ENCODE measurements around the gene LRFN2. TPM values are rescaled to one million over a fixed set of nuclear protein-coding genes. Genes with fewer than 3 reads are reported as not detected.

Gene LRFN2
- total RNA-seq, 1 donor from 2014 or later: 20.6 TPM

DNA sequence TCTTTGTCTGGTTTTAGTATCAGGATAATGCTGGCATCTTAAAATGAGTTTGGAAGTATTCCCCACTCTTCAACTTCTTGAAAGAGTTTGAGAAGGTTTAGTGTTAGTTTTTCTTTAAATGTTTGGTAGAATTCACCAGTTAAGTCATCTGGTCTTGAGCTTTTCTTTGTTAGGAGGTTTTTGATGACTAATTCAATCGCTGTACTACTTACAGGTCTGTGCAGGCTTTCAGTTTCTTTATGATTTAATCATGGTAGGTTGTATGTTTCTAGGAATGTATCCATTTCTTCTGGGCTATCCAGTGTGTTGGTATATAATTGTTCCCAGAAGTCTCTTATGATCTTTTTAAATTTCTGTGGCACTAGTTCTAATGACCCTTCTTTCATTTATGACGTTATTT is 215.5 kb downstream of the LRFN2 start:
- no peak for DNase-seq

- no peak for DNase-seq
These were observed 216.1 kb downstream of the LRFN2 start for GRCh38 chr6:40371095-40371494.

DNA sequence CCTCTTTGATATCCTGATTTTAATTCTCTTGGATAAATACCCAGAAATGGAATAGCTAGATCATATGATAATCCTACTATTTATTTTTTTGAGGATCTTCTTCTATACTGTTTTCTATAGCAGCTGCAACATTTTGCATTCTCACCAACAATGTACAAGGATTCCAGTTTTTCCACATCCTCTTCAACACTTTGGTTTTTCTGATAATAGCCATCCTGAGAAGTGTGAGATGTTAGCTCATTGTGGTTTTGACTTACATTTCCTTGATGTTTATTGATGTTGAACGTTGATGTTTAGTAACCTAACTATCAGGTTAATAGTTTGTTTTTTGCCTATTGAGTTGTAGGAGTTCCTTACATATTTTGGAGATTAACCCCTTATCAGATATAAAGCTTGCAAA is 217.3 kb downstream of the LRFN2 start:
- DNase-seq: no peak

DNA sequence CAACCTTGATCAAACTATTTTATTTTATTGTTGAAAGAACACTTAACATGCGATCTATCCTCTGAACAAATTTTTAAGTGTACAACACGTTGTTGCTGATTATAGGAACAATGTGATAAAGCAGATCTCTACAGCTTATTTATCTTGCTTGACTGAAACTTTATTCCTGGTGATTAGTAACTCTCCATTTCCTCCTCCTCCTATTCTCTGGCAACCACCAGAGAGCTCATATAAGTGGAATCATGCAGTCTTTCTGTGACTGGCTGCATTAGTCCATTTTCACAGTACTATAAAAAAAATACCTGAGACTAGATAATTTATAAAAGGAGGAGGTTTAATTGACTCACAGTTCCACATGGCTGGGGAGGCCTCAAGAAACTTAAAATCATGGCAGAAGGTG is 218.1 kb downstream of the LRFN2 start:
- no peak for DNase-seq

DNA sequence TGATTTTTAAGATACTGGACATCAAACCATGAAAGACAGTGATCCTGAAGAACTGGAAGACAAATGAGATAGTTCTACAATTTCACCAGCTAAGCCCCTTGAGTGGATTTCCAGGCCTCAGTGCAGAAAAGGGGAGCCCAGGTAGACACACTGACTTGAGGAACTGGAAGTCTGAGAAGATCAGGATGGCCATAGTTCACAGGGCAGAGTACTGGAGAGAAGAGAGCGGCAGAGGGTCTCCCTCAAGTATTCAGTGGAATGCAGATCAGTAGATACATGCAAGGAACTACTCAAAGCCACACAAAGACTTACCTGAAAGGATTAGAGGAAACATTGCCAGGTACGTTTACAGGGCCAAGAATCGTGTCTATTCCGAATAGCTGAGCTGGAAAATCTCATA is 224.3 kb downstream of the LRFN2 start:
- no peak for DNase-seq

DNA sequence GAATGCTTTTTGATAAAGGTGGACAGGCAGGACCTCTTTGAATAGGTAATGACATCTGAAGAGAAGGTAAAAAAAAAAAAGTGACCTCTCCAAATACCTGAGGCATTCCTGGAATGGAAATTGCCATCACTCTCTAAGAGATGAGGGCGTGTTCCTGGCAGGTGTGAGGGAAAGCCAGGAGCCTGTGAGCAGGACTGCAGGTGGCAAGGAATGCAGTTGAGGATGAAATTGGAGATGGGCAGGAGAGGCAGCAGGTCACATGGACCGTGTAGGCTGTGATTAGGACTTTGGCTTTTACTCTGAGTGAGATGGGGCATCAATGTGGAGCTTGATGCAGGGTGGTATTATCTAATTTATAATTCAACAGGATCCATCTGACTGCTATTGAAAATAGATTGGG is 227.4 kb downstream of the LRFN2 start:
- DNase-seq: no peak

DNA sequence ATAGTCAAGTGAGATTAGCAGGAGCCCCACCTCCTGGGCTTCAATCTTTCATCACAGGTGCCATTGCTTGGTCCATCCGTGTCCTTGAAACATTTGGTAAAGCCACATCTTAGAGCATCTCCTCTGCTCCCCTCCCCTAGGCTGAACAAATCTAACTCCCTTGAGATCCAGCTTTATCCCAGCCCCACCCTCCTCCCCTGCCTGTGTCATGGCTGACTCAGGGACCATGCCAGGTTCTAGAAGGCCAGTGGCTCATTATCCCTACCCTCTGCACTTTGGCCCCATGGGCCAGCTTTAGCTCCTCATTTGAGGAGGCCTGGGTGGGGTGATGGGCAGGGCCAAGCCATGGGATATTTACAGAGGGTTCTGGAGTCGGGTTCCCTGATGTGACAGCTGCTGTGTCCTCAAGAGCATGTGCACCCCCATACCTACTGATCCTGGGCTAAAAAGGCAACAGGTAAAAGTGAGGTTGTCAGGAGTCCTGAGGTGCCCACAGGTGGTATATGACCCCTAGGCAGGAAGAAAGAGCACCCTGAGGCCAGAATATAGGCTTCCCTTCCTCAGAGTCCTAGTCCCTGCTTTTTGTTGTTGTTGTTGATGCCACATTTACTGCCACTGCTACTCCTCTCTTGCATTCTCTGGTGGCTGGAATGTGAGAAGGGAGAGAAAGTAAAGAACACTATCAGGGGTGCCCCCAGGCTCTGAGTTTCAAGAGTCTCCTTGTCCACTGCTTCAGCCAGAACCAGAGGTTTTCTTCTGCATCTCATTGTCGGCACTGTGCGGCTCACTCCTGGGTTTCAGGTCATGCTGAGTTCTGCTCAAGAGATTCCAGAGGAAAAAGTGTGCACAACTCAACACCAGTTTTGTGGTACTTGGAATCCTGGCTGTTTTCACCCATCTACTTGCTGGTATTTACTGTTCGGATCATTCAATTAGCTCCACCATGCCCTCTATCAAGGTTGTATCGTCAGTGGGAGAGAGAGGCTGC is 228.4 kb downstream of the LRFN2 start:
- DNase-seq: no peak

DNA sequence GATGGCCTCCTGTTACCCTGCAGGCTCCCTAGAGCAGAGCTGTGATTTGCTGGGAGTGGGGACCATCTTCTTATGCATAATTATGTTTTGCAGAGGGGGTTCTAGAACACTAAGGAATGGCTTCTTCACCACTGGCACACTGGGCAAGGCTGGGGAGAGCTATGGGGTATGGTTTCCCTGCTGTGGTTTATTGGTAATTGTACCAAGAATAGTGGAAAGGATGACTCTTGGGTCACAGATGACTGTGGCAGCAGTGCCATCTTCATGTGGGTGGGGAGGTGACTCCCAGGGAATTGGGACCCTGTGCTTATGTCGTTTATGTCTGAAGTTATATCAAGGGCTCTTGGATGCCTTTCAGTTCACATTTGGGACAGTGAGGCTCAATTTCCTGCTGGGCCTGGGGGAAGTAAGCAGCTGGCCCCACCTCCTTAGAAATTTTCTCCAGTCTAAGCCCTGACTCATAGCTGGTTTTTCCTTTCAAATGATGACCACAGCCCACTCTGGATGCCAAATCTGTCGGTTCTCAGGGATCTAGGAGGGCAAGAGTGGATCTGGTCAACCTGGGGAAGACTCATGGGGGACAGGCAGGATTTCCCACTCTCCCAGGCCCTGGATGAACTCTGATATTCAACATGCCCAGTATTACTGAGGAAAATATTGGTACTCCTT is 230.8 kb downstream of the LRFN2 start:
- DNase-seq: no peak

DNA sequence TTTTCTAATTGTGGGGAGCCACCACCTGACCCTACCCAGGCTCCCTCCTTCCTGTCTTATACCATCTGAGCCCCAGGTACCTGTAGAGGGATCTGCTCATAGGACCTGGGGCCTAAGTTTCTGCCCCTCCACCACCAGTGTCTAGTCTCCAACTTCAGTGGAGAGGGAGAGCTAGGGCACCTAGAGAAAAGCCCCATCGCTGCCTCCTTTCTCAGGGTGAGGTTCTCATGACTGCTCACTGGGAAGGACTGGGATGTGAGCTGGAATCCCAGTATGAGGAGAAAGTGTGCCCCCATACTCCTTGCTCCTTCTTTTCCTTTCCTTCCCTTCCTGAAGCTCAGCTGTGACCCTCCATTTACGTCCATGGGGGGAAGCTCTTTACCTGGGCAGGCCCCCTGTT is 231.6 kb downstream of the LRFN2 start:
- no peak for DNase-seq

GRCh38 chr6:40355066-40355465 is 232.1 kb downstream of the LRFN2 start:
- DNase-seq: no peak

DNA sequence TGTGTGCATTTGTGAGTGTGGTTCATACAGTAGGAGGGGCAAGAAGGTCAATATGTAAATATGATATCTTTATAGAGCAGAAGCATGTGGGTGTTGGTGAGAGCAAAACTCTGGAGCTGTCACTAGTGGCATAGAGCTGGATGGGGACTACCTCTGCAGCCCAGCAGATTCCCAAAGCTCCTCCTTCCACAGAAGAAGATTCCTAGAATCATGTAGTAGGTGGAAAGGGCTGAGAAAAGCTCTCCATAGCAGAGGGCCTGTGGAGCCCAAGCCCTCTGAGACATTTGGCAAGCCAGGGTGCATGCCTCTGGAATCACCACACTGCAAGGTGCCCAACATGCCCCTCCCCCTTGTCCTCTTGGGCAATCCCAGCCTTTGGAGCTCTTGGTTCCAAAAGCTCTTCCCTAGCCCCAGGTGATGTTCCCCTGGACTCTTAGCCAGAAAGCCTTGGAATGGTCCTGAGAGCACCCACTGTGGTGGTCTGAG is 233.2 kb downstream of the LRFN2 start:
- no peak for DNase-seq

GRCh38 chr6:40353197-40353966 is 233.8 kb downstream of the LRFN2 start:
- DNase-seq: no peak

- no peak for DNase-seq
These were observed 234.5 kb downstream of the LRFN2 start for GRCh38 chr6:40352527-40353170.

- DNase-seq: no peak
These were observed 235.2 kb downstream of the LRFN2 start for GRCh38 chr6:40352006-40352405.

GRCh38 chr6:40350747-40351217 is 236.4 kb downstream of the LRFN2 start:
- DNase-seq: no peak

- DNase-seq: no peak
These were observed 237.0 kb downstream of the LRFN2 start for GRCh38 chr6:40349901-40350746.

GRCh38 chr6:40349123-40349900 is 237.9 kb downstream of the LRFN2 start:
- DNase-seq: no peak

DNA sequence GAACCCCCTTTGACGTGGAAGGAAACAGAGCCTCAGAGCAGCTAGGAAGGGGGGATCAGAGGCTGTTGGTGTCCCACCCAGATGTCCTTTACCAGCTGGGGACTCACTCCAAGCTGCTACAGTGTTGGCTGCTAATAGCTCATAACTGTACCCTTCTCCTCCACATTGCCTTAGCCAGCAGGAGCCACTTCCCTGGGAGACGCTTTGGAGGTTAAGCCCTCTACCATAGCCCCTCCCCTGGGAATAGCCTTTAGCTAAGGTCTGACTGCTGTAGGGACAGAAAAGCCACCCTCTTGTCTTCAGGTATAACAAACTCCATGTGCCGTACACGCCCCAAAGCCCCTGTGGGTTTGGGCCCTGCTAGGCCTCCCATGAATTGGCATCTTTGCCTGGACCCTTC is 238.6 kb downstream of the LRFN2 start:
- DNase-seq: no peak

GRCh38 chr6:40347571-40348011 is 239.6 kb downstream of the LRFN2 start:
- no peak for DNase-seq

GRCh38 chr6:40346246-40346645 is 240.9 kb downstream of the LRFN2 start:
- DNase-seq: no peak
